Left lung (tissue), 10 donors: Measurements from ENCODE around the gene ASXL1. TPM values are rescaled to one million over a fixed set of nuclear protein-coding genes. Genes with fewer than 3 reads are reported as not detected.

Experiments
- ATAC-seq: fragments of 200-7000 bp; cut with Tn5 transposase; one replicate; pipeline ENCODE4 v1.9.1; 2020; ENCODE audit warnings: moderate library complexity
- DNase-seq, 4 donors: peaks; one replicate each; pipeline ENCODE4 v3.0.0-alpha.2; 2013 to 2020
- H3K27ac ChIP-seq, 2 donors: fragments of 200-600 bp; sonication (generic) in 1 of 2; one replicate each; pipeline versions ENCODE4 v1.5.0 to v1.8.0; 2020 to 2021
- H3K27me3 ChIP-seq, 2 donors: fragments of 200-600 bp; sonication (generic) in 1 of 2; one replicate each; pipeline versions ENCODE4 v1.5.0 to v1.8.0; 2020 to 2021
- H3K36me3 ChIP-seq, 2 donors: fragments of 200-600 bp; sonication (generic) in 1 of 2; one replicate each; pipeline versions ENCODE4 v1.5.0 to v1.8.0; 2020 to 2021
- H3K4me1 ChIP-seq, 2 donors: fragments of 200-600 bp; one replicate each; pipeline ENCODE4 v1.8.0; 2021
- H3K4me3 ChIP-seq, 2 donors: fragments of 200-600 bp; sonication (generic) in 1 of 2; one replicate each; pipeline versions ENCODE4 v1.5.0 to v1.8.0; 2020 to 2021; ENCODE audit warnings: mild to moderate bottlenecking in 1 of 2
- H3K9me3 ChIP-seq, 2 donors: fragments of 200-600 bp; sonication (generic) in 1 of 2; one replicate each; pipeline versions ENCODE4 v1.5.0 to v1.8.0; 2020 to 2021
- CTCF ChIP-seq, 2 donors: fragments of 200-600 bp; sonication (generic) in 1 of 2; IDR thresholded peaks; one replicate each; pipeline versions ENCODE4 v1.5.0 to v1.8.0; 2021; ENCODE audit warnings: antibody characterized with exemption in 2 of 2
- intact Hi-C, 2 donors: fragments of 100-400 bp; cut with DNase I; formaldehyde crosslinking; loops; one replicate each; pipeline versions ENCODE4 v1.11.2 to v1.14.2; 2022
- polyA plus RNA-seq, 6 donors: library from polyadenylated mRNA; unstranded; fragments of 120-200 nt; gene quantifications; one replicate each; pipeline ENCODE4 v1.2.1, GENCODE V29; 2013; ENCODE audit not compliant: insufficient read length in 6 of 6
- total RNA-seq, 2 donors: library from RNA; stranded (reverse); fragmentation: NEBNext Ultra II Directional; extraction: Animal tissue kit (Norgen Biotek cat#: 25700); gene quantifications; one replicate each; pipeline ENCODE4 v1.2.1, GENCODE V29; 2021
- donor health status: DM: no; HTN: yes; CAD: no.
- donor health status: DM: no; HTN: no; CAD: no.

Gene ASXL1
- total and polyA plus RNA-seq, 8 donors: 51.1 to 90.0 (median 81.1) TPM

- Histone ChIP-seq H3K27me3 (no peaks in the 10 kb centered on the region), H3K27ac (peak overlapping the region; percentile 95 to 96), H3K4me1 (peaks cover 7 to 62% of the 10 kb centered on the region in 2 donors), H3K9me3 (no peaks in the 10 kb centered on the region), H3K36me3 (no peaks in the 10 kb centered on the region), H3K4me3 (peak overlapping the region; percentile 91 to 93)
- ATAC-seq: no peak
- DNase-seq: no peak
- no peak for TF ChIP-seq CTCF (IDR thresholded peaks at IDR 0.05)
- intact Hi-C loops: no loop called here
Measured at GRCh38 chr20:32358632-32358882, 426 bp downstream of the ASXL1 start.

DNA sequence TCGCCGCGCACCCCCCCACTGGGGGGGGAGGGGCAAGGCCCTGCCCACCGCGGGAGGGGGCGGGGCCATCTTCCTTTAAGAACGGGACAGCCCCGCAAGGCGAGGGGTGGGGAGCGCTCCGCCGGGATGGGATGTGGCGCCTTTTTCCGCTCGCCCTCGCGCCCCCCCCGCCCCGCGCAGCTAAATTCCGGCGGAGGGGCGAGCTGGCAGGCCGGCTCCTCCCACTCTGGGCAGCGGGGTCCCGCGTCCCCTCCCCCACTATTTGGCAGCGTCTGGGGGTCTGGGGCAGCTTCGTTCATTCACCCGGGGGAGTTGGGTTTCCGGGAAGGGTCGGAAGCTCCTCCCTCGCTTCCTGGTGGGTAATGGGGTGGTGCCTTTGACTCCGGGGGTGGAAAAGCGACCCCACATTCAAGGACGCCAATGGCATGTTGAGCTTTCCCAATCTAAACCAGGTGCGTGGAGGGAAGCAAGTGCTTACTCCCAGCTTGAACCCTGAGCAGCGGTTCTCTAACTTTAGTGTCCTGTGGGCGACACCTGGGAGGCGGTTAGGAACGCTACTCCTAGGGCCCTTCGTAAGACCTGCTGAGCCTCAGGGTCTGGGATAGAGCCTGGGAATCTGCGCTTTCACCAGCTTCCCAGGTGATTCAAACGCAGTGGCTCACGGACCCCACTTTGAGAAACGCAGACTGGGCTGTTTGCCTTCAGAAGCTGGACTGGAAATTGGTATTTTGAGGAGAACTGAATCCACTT is 927 bp downstream of the ASXL1 start:
- Histone ChIP-seq H3K27me3 (no peaks in the 10 kb centered on the region), H3K9me3 (no peaks in the 10 kb centered on the region), H3K4me1 (peaks cover 7 to 67% of the 10 kb centered on the region in 2 donors), H3K4me3 (peak overlapping the region; percentile 91 to 93), H3K36me3 (no peaks in the 10 kb centered on the region), H3K27ac (peak overlapping the region; percentile 95 to 96)
- DNase-seq (peak; percentile 71 to 87 (median 82)), ATAC-seq (peak; percentile 54)
- no peak for TF ChIP-seq CTCF (IDR thresholded peaks at IDR 0.05)
- intact Hi-C loops: no loop called here

GRCh38 chr20:32359633-32360332 is 1.7 kb downstream of the ASXL1 start:
- ATAC-seq: no peak
- intact Hi-C loops: no loop called here
- H3K36me3 ChIP-seq: no peaks in the 10 kb centered on the region
- peaks cover 7 to 74% of the 10 kb centered on the region in 2 donors for H3K4me1 ChIP-seq
- no peaks in the 10 kb centered on the region for H3K27me3 ChIP-seq
- peak overlapping the region; percentile 91 to 93 for H3K4me3 ChIP-seq
- no peak for TF ChIP-seq CTCF (IDR thresholded peaks at IDR 0.05)
- H3K27ac ChIP-seq: peak overlapping the region; percentile 95 to 96
- H3K9me3 ChIP-seq: no peaks in the 10 kb centered on the region
- DNase-seq: peak in 2 of 4 donors; percentile 38 to 45

- peak overlapping the region; percentile 91 to 93 for H3K4me3 ChIP-seq
- intact Hi-C loops: no loop called here
- peaks cover 7 to 79% of the 10 kb centered on the region in 2 donors for H3K4me1 ChIP-seq
- no peaks in the 10 kb centered on the region for H3K9me3 ChIP-seq
- H3K27me3 ChIP-seq: no peaks in the 10 kb centered on the region
- DNase-seq (no peak), ATAC-seq (no peak)
- peak overlapping the region; percentile 95 to 96 for H3K27ac ChIP-seq
- H3K36me3 ChIP-seq: no peaks in the 10 kb centered on the region
- no peak for TF ChIP-seq CTCF (IDR thresholded peaks at IDR 0.05)
Measured at GRCh38 chr20:32360333-32360634, 2.2 kb downstream of the ASXL1 start.

GRCh38 chr20:32362901-32363364 is 4.8 kb downstream of the ASXL1 start:
- Histone ChIP-seq H3K36me3 (no peaks in the 10 kb centered on the region), H3K27ac (peak overlapping the region in 1 of 2 donors; percentile 28), H3K27me3 (no peaks in the 10 kb centered on the region), H3K9me3 (no peaks in the 10 kb centered on the region), H3K4me1 (peaks cover 4 to 85% of the 10 kb centered on the region in 2 donors), H3K4me3 (no peak overlapping the region)
- ATAC-seq (no peak), DNase-seq (no peak)
- no peak for TF ChIP-seq CTCF (IDR thresholded peaks at IDR 0.05)
- intact Hi-C loops: no loop called here
